Measurements from ENCODE around the gene GALNT13. TPM values are rescaled to one million over a fixed set of nuclear protein-coding genes. Genes with fewer than 3 reads are reported as not detected.

The GALNT13 gene
- total and polyA plus RNA-seq, 10 of the 15 experiments (the other 5 are each of a cell fraction or from before 2014, with no cell fraction given), result 0.04 TPM; not detected in 9

DNA sequence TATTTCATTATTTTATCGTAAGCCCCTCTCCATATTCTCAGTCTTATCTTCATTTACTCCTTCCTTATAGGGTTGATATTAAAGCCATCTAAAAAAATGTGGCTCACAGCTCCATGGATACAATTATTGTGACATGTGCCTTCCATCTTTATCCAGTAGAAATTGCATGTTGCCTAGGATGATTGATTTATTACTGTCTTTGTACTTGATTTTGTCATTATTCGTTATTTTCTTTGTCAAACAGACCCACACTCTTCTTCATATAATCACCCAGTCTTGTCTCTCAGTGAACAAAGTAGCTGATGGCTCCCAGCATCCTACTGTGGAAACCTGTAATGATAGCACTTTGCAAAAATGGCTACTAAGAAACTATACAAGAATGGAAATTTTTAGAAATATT lies 574.6 kb downstream of the GALNT13 start:
- Histone ChIP-seq H3K4me1 (ENCODE audit: control insufficient read depth, insufficient read depth, low read length) (no peaks in the 10 kb centered on the region), H3K36me3 (ENCODE audit: control insufficient read depth in 2 of 2, insufficient read depth in 2 of 2, low read length in 1 of 2) (no peaks in the 10 kb centered on the region), H3K27ac (ENCODE audit: control insufficient read depth, insufficient read depth) (no peak overlapping the region), H3K4me2 (ENCODE audit: control insufficient read depth, insufficient read depth) (no peak overlapping the region), H3K79me2 (ENCODE audit: control insufficient read depth, insufficient read depth, low read length) (no peaks in the 10 kb centered on the region), H2AFZ (ENCODE audit: control insufficient read depth, low read depth, low read length) (no peak overlapping the region), H3K9ac (ENCODE audit: control insufficient read depth, insufficient read depth, low read length) (no peak overlapping the region), H3K4me3 (no peak overlapping the region), H3K9me3 (replicated peaks; ENCODE audit: control insufficient read depth, insufficient read depth, low read length) (no peaks in the 10 kb centered on the region), H3K27me3 (replicated peaks in 1 of 2; ENCODE audit: control insufficient read depth in 2 of 2, insufficient read depth in 2 of 2, low read length in 1 of 2) (no peaks in the 10 kb centered on the region), H4K20me1 (ENCODE audit: control insufficient read depth, insufficient read depth) (no peaks in the 10 kb centered on the region)
- ChIA-PET RAD21 (ENCODE audit: unreplicated experiment) (no interaction called here), SMC1A (ENCODE audit: uncharacterized antibody, unreplicated experiment) (interaction anchor here (0.7 to 2.0 kb wide), 4 partner anchors 9 to 776 kb away, joined by 4 read pairs; no protein-coding TSS in a partner anchor), POLR2A (no interaction called here), CTCF (interaction anchor here (1.6 kb wide), 1 partner anchor 177 kb away, joined by 4 read pairs; no protein-coding TSS in a partner anchor)
- intact Hi-C loops (cut with micrococcal nuclease; ENCODE audit: unreplicated experiment), result no loop called here
- ATAC-seq, result no peak
- no peak for FAIRE-seq
- no peak for TF ChIP-seq NFYA (IDR thresholded peaks at IDR 0.05; ENCODE audit: borderline replicate concordance, low read depth, low read length)
- TF ChIP-seq, protein P1, sequence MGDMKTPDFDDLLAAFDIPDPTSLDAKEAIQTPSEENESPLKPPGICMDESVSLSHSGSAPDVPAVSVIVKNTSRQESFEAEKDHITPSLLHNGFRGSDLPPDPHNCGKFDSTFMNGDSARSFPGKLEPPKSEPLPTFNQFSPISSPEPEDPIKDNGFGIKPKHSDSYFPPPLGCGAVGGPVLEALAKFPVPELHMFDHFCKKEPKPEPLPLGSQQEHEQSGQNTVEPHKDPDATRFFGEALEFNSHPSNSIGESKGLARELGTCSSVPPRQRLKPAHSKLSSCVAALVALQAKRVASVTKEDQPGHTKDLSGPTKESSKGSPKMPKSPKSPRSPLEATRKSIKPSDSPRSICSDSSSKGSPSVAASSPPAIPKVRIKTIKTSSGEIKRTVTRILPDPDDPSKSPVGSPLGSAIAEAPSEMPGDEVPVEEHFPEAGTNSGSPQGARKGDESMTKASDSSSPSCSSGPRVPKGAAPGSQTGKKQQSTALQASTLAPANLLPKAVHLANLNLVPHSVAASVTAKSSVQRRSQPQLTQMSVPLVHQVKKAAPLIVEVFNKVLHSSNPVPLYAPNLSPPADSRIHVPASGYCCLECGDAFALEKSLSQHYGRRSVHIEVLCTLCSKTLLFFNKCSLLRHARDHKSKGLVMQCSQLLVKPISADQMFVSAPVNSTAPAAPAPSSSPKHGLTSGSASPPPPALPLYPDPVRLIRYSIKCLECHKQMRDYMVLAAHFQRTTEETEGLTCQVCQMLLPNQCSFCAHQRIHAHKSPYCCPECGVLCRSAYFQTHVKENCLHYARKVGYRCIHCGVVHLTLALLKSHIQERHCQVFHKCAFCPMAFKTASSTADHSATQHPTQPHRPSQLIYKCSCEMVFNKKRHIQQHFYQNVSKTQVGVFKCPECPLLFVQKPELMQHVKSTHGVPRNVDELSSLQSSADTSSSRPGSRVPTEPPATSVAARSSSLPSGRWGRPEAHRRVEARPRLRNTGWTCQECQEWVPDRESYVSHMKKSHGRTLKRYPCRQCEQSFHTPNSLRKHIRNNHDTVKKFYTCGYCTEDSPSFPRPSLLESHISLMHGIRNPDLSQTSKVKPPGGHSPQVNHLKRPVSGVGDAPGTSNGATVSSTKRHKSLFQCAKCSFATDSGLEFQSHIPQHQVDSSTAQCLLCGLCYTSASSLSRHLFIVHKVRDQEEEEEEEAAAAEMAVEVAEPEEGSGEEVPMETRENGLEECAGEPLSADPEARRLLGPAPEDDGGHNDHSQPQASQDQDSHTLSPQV (IDR thresholded peaks at IDR 0.05), result no peak
- in situ Hi-C loops (cut with MboI), result loop anchor here (25.0 kb wide), 1 partner anchor 791 kb away; no protein-coding TSS in a partner anchor
- no peak for DNase-seq (ENCODE audit: low read depth, low spot score)
- BruUV-seq (replicated peaks), result no TSS peak
- 0% methylated on average over 2 of the region's 2 CpGs for WGBS (ENCODE audit: insufficient coverage, insufficient replicate concordance, low lambda C conversion rate, missing lambda C conversion rate)

Data from GM12878 (cell line).